CD4-positive, alpha-beta T cell treated with Interleukin-2 at 100 ng/mL for 4 hours (primary cell): ENCODE results near the gene SPATA31D4.
"Not testable (repeated sequence)": the region's sequence is repeated elsewhere in the genome, so short reads cannot be mapped to it uniquely, and the experiment has no call there.

Experiments
- DNase-seq: peaks from one replicate; pipeline ENCODE4 v3.0.0-alpha.2; 2020; ENCODE audit warnings: low spot score

The SPATA31D4 gene

GRCh38 chr9:81928305-81928704, at the start of gene SPATA31D4:
Gene SPATA31D4 (plus strand): TSS chr9:81928428. CDS start chr9:81928514, 86 bp downstream.
- DNase-seq: not testable (repeated sequence)

GRCh38 chr9:81878530-81878929, 49.7 kb upstream of the SPATA31D4 start:
- no peak for DNase-seq

GRCh38 chr9:81879501-81879916, 48.7 kb upstream of the SPATA31D4 start:
- DNase-seq: no peak

- no peak for DNase-seq
These were observed 42.6 kb upstream of the SPATA31D4 start for GRCh38 chr9:81885602-81886001.

GRCh38 chr9:81886665-81887064, 41.6 kb upstream of the SPATA31D4 start:
- no peak for DNase-seq

GRCh38 chr9:81890104-81890503, 38.1 kb upstream of the SPATA31D4 start:
- DNase-seq: no peak

GRCh38 chr9:81892440-81892839, 35.8 kb upstream of the SPATA31D4 start:
- DNase-seq: no peak

- DNase-seq: no peak
These were observed 34.3 kb upstream of the SPATA31D4 start for GRCh38 chr9:81893929-81894328.

GRCh38 chr9:81894891-81895290, 33.3 kb upstream of the SPATA31D4 start:
- no peak for DNase-seq

GRCh38 chr9:81896070-81896469, 32.2 kb upstream of the SPATA31D4 start:
- DNase-seq: no peak

- no peak for DNase-seq
These were observed 29.4 kb upstream of the SPATA31D4 start for GRCh38 chr9:81898851-81899250.

GRCh38 chr9:81902196-81902595, 26.0 kb upstream of the SPATA31D4 start:
- no peak for DNase-seq

- DNase-seq: no peak
These were observed 25.6 kb upstream of the SPATA31D4 start for GRCh38 chr9:81902626-81903025.

GRCh38 chr9:81906671-81907070, 21.6 kb upstream of the SPATA31D4 start:
- no peak for DNase-seq

- DNase-seq: no peak
These were observed 16.1 kb upstream of the SPATA31D4 start for GRCh38 chr9:81912135-81912534.

GRCh38 chr9:81915801-81916505, 12.3 kb upstream of the SPATA31D4 start:
- DNase-seq: no peak

- not testable (repeated sequence) for DNase-seq
These were observed 9.7 kb upstream of the SPATA31D4 start for GRCh38 chr9:81918507-81918906.

- DNase-seq: not testable (repeated sequence)
These were observed 1.9 kb downstream of the SPATA31D4 start for GRCh38 chr9:81930147-81930546.

- DNase-seq: not testable (repeated sequence)
These were observed 5.3 kb downstream of the SPATA31D4 start for GRCh38 chr9:81933547-81933946.

- not testable (repeated sequence) for DNase-seq
These were observed 15.2 kb downstream of the SPATA31D4 start, which contains the start of gene SPATA31D3 for GRCh38 chr9:81943393-81943792. Gene SPATA31D3 (plus strand): TSS chr9:81943500. CDS start chr9:81943586, 86 bp downstream.

GRCh38 chr9:81948650-81949049, 20.4 kb downstream of the SPATA31D4 start:
- DNase-seq: not testable (repeated sequence)

GRCh38 chr9:81953096-81953495, 24.9 kb downstream of the SPATA31D4 start:
- DNase-seq: no peak

GRCh38 chr9:81955625-81956024, 27.4 kb downstream of the SPATA31D4 start:
- DNase-seq: no peak
